ENCODE results near the gene BPGM. TPM values are rescaled to one million over a fixed set of nuclear protein-coding genes. Genes with fewer than 3 reads are reported as not detected.

The BPGM gene
- total and polyA plus RNA-seq, 4 donors = 14.3 to 59.8 (median 19.5) TPM

DNA sequence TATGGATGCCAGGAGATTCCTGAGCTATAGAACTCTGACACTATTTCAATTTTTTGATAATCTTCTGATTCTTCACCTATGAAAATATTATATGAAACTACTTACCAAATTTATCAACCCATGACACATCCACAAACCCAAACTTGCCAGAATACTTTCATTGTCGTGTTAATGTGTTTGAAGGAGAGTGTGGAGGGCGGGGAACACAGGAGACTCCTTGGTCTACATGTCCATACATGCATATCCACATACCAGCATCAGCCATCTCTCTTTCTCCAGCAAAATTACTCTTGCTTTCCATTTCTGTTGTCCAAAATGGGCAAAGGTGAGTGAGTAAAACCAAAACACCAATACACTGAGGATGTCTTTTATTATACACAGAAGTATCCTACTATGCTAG, 23.5 kb upstream of the BPGM start:
- H3K4me3 ChIP-seq = no peak overlapping the region
- peaks cover 0 to 2% (median 0%) of the 10 kb centered on the region in 5 donors for H3K4me1 ChIP-seq (ENCODE audit: control insufficient read depth in 5 of 5, insufficient read depth in 5 of 5, low read length in 5 of 5)
- ATAC-seq (ENCODE audit: insufficient read depth, low FRiP score) (no peak), DNase-seq (no peak)
- no peaks in the 10 kb centered on the region for H3K36me3 ChIP-seq (ENCODE audit: control insufficient read depth in 4 of 4, insufficient read depth in 4 of 4, low read length in 4 of 4)
- H3K9me3 ChIP-seq (ENCODE audit: control insufficient read depth in 4 of 4, insufficient read depth in 3 of 4, low read length in 3 of 4) = no peaks in the 10 kb centered on the region
- WGBS, 2 donors = 83 to 91% methylated on average over 2 of the region's 2 CpGs
- no peak overlapping the region for H3K9ac ChIP-seq (ENCODE audit: insufficient read depth in 1 of 2, low read length in 2 of 2)
- TF ChIP-seq, protein P1, sequence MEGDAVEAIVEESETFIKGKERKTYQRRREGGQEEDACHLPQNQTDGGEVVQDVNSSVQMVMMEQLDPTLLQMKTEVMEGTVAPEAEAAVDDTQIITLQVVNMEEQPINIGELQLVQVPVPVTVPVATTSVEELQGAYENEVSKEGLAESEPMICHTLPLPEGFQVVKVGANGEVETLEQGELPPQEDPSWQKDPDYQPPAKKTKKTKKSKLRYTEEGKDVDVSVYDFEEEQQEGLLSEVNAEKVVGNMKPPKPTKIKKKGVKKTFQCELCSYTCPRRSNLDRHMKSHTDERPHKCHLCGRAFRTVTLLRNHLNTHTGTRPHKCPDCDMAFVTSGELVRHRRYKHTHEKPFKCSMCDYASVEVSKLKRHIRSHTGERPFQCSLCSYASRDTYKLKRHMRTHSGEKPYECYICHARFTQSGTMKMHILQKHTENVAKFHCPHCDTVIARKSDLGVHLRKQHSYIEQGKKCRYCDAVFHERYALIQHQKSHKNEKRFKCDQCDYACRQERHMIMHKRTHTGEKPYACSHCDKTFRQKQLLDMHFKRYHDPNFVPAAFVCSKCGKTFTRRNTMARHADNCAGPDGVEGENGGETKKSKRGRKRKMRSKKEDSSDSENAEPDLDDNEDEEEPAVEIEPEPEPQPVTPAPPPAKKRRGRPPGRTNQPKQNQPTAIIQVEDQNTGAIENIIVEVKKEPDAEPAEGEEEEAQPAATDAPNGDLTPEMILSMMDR (IDR thresholded peaks at IDR 0.05; ENCODE audit: control extremely low read depth, extremely low read depth) = no peak
- H3K27ac ChIP-seq (ENCODE audit: low read depth in 1 of 2, low read length in 1 of 2) = no peak overlapping the region
- peaks cover 0 to 19% (median 9%) of the 10 kb centered on the region in 3 donors for H3K27me3 ChIP-seq (ENCODE audit: control insufficient read depth in 3 of 3, insufficient read depth in 3 of 3, low read length in 2 of 3)

DNA sequence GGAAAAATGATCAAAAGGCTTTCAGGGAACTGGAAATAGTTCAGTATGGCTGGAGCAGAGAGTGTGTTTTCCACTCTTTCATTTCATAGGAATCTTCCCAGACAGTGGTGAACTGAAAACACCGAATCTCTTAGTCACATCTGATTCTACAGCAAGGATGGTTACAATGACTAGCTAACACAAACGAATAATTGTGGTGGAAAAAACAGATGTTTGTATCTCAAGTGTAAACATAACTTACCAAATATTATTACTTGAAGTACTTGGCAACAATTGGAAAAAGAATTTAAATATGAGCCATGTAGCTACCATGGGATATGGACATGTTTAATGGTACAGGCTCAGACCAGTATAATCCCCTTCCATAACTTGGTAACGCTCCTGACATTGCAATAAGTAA, 21.1 kb upstream of the BPGM start:
- TF ChIP-seq, protein P1 (IDR thresholded peaks at IDR 0.05; ENCODE audit: control extremely low read depth, extremely low read depth) = no peak
- no peak for DNase-seq
- Histone ChIP-seq H3K4me3 (no peak overlapping the region), H3K27me3 (ENCODE audit: control insufficient read depth in 3 of 3, insufficient read depth in 3 of 3, low read length in 2 of 3) (peaks cover 0 to 16% (median 9%) of the 10 kb centered on the region in 3 donors), H3K4me1 (ENCODE audit: control insufficient read depth in 5 of 5, insufficient read depth in 5 of 5, low read length in 5 of 5) (no peaks in the 10 kb centered on the region), H3K9me3 (ENCODE audit: control insufficient read depth in 4 of 4, insufficient read depth in 3 of 4, low read length in 3 of 4) (no peaks in the 10 kb centered on the region), H3K36me3 (ENCODE audit: control insufficient read depth in 4 of 4, insufficient read depth in 4 of 4, low read length in 4 of 4) (no peaks in the 10 kb centered on the region), H3K27ac (ENCODE audit: low read depth in 1 of 2, low read length in 1 of 2) (no peak overlapping the region), H3K9ac (ENCODE audit: insufficient read depth in 1 of 2, low read length in 2 of 2) (no peak overlapping the region)
- no peak for ATAC-seq (ENCODE audit: insufficient read depth, low FRiP score)
- WGBS, 2 donors = 69 to 84% methylated on average over 3 of the region's 3 CpGs

DNA sequence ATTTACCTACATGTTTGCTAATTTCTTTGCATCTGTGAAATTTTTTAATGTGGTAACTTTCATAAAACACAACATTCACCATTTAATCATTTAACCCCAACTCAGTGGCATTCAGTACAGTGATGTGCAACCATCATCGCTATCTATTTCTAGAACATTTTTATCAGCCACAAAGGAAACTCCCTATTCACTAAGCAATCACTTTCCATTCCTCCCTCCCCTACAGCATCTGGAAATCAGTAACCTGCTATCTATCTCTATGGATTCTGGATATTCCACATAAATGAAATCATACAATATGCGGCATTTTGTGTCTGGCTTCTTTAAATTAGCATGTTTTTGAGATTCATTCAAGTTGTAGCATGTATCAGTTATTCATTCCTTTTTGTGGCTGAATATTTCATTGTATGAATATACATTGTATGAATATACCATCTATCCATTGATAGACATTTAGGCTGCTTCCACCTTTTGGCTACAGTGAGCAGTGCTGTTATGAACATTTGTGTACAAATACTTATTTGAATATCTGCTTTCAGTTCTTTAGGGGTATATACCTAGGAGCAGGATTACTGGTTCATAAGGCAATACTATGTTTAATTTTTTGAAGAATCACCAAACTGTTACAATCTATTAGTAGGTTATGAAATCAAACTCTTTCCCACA, 19.4 kb upstream of the BPGM start:
- no peak for ATAC-seq (ENCODE audit: insufficient read depth, low FRiP score)
- TF ChIP-seq, protein P1 (IDR thresholded peaks at IDR 0.05; ENCODE audit: control extremely low read depth, extremely low read depth) = no peak
- no peaks in the 10 kb centered on the region for H3K4me1 ChIP-seq (ENCODE audit: control insufficient read depth in 5 of 5, insufficient read depth in 5 of 5, low read length in 5 of 5)

DNA sequence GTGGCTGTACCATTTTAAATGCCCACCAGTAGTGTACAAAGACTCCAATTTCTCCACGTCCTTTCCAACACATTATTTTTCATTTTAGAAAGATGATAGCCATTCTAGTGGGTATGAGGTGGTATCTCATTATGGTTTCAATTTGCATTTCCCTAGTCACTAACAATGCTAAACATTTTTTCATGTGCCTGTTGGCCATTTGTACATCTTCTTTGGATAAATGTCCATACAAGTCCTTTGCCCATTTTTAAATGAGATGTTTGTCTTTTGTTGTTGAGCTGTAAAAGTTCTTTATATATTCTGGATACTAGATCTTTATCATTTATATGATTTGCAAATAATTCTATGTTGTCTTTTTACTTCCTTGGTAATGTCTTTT, 18.9 kb upstream of the BPGM start:
- no peak overlapping the region for H3K27ac ChIP-seq (ENCODE audit: low read depth in 1 of 2, low read length in 1 of 2)
- H3K9me3 ChIP-seq (ENCODE audit: control insufficient read depth in 4 of 4, insufficient read depth in 3 of 4, low read length in 3 of 4) = no peaks in the 10 kb centered on the region
- peaks cover 0 to 16% (median 9%) of the 10 kb centered on the region in 3 donors for H3K27me3 ChIP-seq (ENCODE audit: control insufficient read depth in 3 of 3, insufficient read depth in 3 of 3, low read length in 2 of 3)
- no peaks in the 10 kb centered on the region for H3K36me3 ChIP-seq (ENCODE audit: control insufficient read depth in 4 of 4, insufficient read depth in 4 of 4, low read length in 4 of 4)
- no peak overlapping the region for H3K9ac ChIP-seq (ENCODE audit: insufficient read depth in 1 of 2, low read length in 2 of 2)
- DNase-seq = no peak
- no peak for ATAC-seq (ENCODE audit: insufficient read depth, low FRiP score)
- H3K4me1 ChIP-seq (ENCODE audit: control insufficient read depth in 5 of 5, insufficient read depth in 5 of 5, low read length in 5 of 5) = no peaks in the 10 kb centered on the region
- 0 to 2% methylated on average over 1 of the region's 1 CpG for WGBS, 2 donors
- H3K4me3 ChIP-seq = no peak overlapping the region
- TF ChIP-seq, protein P1 (IDR thresholded peaks at IDR 0.05; ENCODE audit: control extremely low read depth, extremely low read depth) = no peak

More for the DNA sequence above, 19.4 kb upstream of the BPGM start:
- no peak overlapping the region for H3K9ac ChIP-seq (ENCODE audit: insufficient read depth in 1 of 2, low read length in 2 of 2)
- H3K4me3 ChIP-seq = no peak overlapping the region
- no peak overlapping the region for H3K27ac ChIP-seq (ENCODE audit: low read depth in 1 of 2, low read length in 1 of 2)
- H3K27me3 ChIP-seq (ENCODE audit: control insufficient read depth in 3 of 3, insufficient read depth in 3 of 3, low read length in 2 of 3) = peaks cover 0 to 16% (median 9%) of the 10 kb centered on the region in 3 donors
- no peaks in the 10 kb centered on the region for H3K36me3 ChIP-seq (ENCODE audit: control insufficient read depth in 4 of 4, insufficient read depth in 4 of 4, low read length in 4 of 4)
- H3K9me3 ChIP-seq (ENCODE audit: control insufficient read depth in 4 of 4, insufficient read depth in 3 of 4, low read length in 3 of 4) = no peaks in the 10 kb centered on the region
- no peak for DNase-seq
- 74 to 96% methylated on average over 2 of the region's 2 CpGs for WGBS, 2 donors
